Measurements from ENCODE around the gene TLX3.

GRCh38 chr5:171263181-171263580, 45.9 kb upstream of the TLX3 start:
- TF ChIP-seq, protein P1, sequence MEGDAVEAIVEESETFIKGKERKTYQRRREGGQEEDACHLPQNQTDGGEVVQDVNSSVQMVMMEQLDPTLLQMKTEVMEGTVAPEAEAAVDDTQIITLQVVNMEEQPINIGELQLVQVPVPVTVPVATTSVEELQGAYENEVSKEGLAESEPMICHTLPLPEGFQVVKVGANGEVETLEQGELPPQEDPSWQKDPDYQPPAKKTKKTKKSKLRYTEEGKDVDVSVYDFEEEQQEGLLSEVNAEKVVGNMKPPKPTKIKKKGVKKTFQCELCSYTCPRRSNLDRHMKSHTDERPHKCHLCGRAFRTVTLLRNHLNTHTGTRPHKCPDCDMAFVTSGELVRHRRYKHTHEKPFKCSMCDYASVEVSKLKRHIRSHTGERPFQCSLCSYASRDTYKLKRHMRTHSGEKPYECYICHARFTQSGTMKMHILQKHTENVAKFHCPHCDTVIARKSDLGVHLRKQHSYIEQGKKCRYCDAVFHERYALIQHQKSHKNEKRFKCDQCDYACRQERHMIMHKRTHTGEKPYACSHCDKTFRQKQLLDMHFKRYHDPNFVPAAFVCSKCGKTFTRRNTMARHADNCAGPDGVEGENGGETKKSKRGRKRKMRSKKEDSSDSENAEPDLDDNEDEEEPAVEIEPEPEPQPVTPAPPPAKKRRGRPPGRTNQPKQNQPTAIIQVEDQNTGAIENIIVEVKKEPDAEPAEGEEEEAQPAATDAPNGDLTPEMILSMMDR (IDR thresholded peaks at IDR 0.05): no peak
- TF ChIP-seq POLR2A (IDR thresholded peaks at IDR 0.05): no peak

All from lower leg skin (tissue), 3 donors.